PC-3 (cell line): Measurements from ENCODE around the gene DCAF8. TPM values are rescaled to one million over a fixed set of nuclear protein-coding genes. Genes with fewer than 3 reads are reported as not detected.

Experiments used
- ATAC-seq: fragments of 200-7000 bp; cut with Tn5 transposase; 2 replicates; pipeline ENCODE4 v1.9.1; 2020; ENCODE audit warnings: mild to moderate bottlenecking, moderate library complexity
- BruUV-seq: library from RNA; stranded (reverse); fragments of 400-500 nt; replicated peaks from 2 replicates; lab custom pipeline; 2021; lab: Mats Ljungman, UMichigan
- CTCF ChIA-PET: fragments of 300-600 bp; sonication (Branson Sonifier 250); formaldehyde crosslinking; loops from one replicate; lab custom pipeline; 2022; ENCODE audit warnings: antibody characterized with exemption; lab: Charles Lee
- POLR2A ChIA-PET: fragments of 300-600 bp; sonication (Branson Sonifier 250); formaldehyde crosslinking; loops from one replicate; lab custom pipeline; 2022; ENCODE audit warnings: antibody characterized with exemption; ENCODE audit not compliant: unreplicated experiment; lab: Charles Lee
- DNase-seq: peaks from one replicate; pipeline ENCODE4 v3.0.0-alpha.2; 2015
- H2AFZ ChIP-seq: fragments of 300-600 bp; sonication (generic); 2 replicates; pipeline ENCODE4 v1.6.0; 2016; ENCODE audit warnings: antibody characterized with exemption, low read length
- H3F3A ChIP-seq: fragments of 300-600 bp; sonication (generic); one replicate; pipeline ENCODE4 v1.6.0; 2017; ENCODE audit warnings: antibody characterized with exemption, low read length, control low read depth, mild to moderate bottlenecking; ENCODE audit not compliant: unreplicated experiment
- H3K27ac ChIP-seq: fragments of 300-600 bp; sonication (generic); 2 replicates; pipeline ENCODE4 v1.5.1; 2016; ENCODE audit warnings: mild to moderate bottlenecking, low read length
- H3K27me3 ChIP-seq: fragments of 300-600 bp; sonication (generic); 2 replicates; pipeline ENCODE4 v1.6.1; 2016; ENCODE audit warnings: low read length, mixed read lengths
- H3K36me3 ChIP-seq: fragments of 300-600 bp; sonication (generic); 2 replicates; pipeline ENCODE4 v1.6.1; 2016; ENCODE audit warnings: low read depth, mixed run types, low read length, mixed read lengths
- H3K4me1 ChIP-seq: fragments of 300-600 bp; sonication (generic); 2 replicates; pipeline ENCODE4 v1.5.1; 2016; ENCODE audit warnings: low read length; ENCODE audit not compliant: insufficient read depth
- H3K4me2 ChIP-seq: fragments of 300-600 bp; sonication (generic); 2 replicates; pipeline ENCODE4 v1.6.0; 2016; ENCODE audit warnings: low read length
- H3K4me3 ChIP-seq: fragments of 300-600 bp; sonication (generic); 2 replicates; pipeline ENCODE4 v1.5.1; 2016; ENCODE audit warnings: mild to moderate bottlenecking, low read length, mixed read lengths
- H3K79me2 ChIP-seq: fragments of 300-600 bp; sonication (generic); 2 replicates; pipeline ENCODE4 v1.6.1; 2017; ENCODE audit warnings: low read length, mixed read lengths
- H3K9ac ChIP-seq: fragments of 300-600 bp; sonication (generic); 2 replicates; pipeline ENCODE4 v1.6.0; 2016; ENCODE audit warnings: mild to moderate bottlenecking, low read length
- H3K9me2 ChIP-seq: fragments of 300-600 bp; sonication (generic); replicated peaks from 2 replicates; pipeline ENCODE4 v1.6.1; 2016; ENCODE audit warnings: mixed run types, low read length, mixed read lengths
- H3K9me3 ChIP-seq: fragments of 300-600 bp; sonication (generic); 2 replicates; pipeline ENCODE4 v1.6.1; 2016; ENCODE audit warnings: low read length, mixed read lengths
- H4K20me1 ChIP-seq: fragments of 300-600 bp; sonication (generic); 2 replicates; pipeline ENCODE4 v1.6.1; 2016; ENCODE audit warnings: low read length, mixed read lengths
- CTCF ChIP-seq: fragments of 300-600 bp; sonication (generic); conservative IDR thresholded peaks from 2 replicates; pipeline ENCODE4 v1.5.1; 2017; ENCODE audit warnings: antibody characterized with exemption, low read depth, mild to moderate bottlenecking, low read length
- EZH2 ChIP-seq: fragments of 300-600 bp; sonication (generic); IDR thresholded peaks from one replicate; pipeline ENCODE4 v1.6.1; 2017; ENCODE audit warnings: antibody characterized with exemption, mild to moderate bottlenecking, low read length; ENCODE audit not compliant: unreplicated experiment
- EZH2phosphoT487 ChIP-seq: fragments of 300-600 bp; sonication (generic); IDR thresholded peaks from 2 replicates; pipeline ENCODE4 v1.6.1; 2018; ENCODE audit warnings: mild to moderate bottlenecking, antibody characterized with exemption, low read length, borderline replicate concordance
- intact Hi-C: fragments of 100-400 bp; cut with micrococcal nuclease; formaldehyde crosslinking; loops from 2 replicates; pipeline ENCODE4 v1.9.0; 2023
- total RNA-seq: library from RNA; depleted of rRNA; stranded (reverse); fragments of >200 nt; gene quantifications from 2 replicates; pipeline ENCODE4 v1.2.3, GENCODE V29; 2014

The DCAF8 gene
- total RNA-seq, 1 experiment from 2014 or later, result 122 TPM

- no peak overlapping the region for H3K4me3 ChIP-seq
- H3K27me3 ChIP-seq, result no peaks in the 10 kb centered on the region
- intact Hi-C loops, result no loop called here
- no peak for DNase-seq
- H3K79me2 ChIP-seq, result no peaks in the 10 kb centered on the region
- no peak overlapping the region for H3K9ac ChIP-seq
- no peak overlapping the region for H3K27ac ChIP-seq
- H3K4me1 ChIP-seq, result no peaks in the 10 kb centered on the region
- H3K36me3 ChIP-seq, result no peaks in the 10 kb centered on the region
- ChIA-PET CTCF (no interaction called here), POLR2A (no interaction called here)
- TF ChIP-seq CTCF (no peak), EZH2phosphoT487 (no peak)
- no peaks in the 10 kb centered on the region for H3F3A ChIP-seq
- H3K9me2 ChIP-seq, result no peaks in the 10 kb centered on the region
- H4K20me1 ChIP-seq, result no peaks in the 10 kb centered on the region
- no peak overlapping the region for H3K4me2 ChIP-seq
- no peak for ATAC-seq
- H2AFZ ChIP-seq, result no peak overlapping the region
- H3K9me3 ChIP-seq, result no peaks in the 10 kb centered on the region
- no TSS peak for BruUV-seq
Observed at GRCh38 chr1:160271025-160271424, 8.7 kb upstream of the DCAF8 start.

GRCh38 chr1:160267284-160267991 lies 5.1 kb upstream of the DCAF8 start:
- no TSS peak for BruUV-seq
- Histone ChIP-seq H3F3A (no peaks in the 10 kb centered on the region), H3K9me3 (no peaks in the 10 kb centered on the region), H2AFZ (no peak overlapping the region), H3K79me2 (peaks cover 3% of the 10 kb centered on the region; the same call in 1 of the 2 replicates), H3K36me3 (no peaks in the 10 kb centered on the region), H3K27me3 (no peaks in the 10 kb centered on the region), H3K9me2 (no peaks in the 10 kb centered on the region), H3K9ac (no peak overlapping the region), H3K4me1 (peaks cover 7% of the 10 kb centered on the region), H3K27ac (no peak overlapping the region), H3K4me3 (no peak overlapping the region), H3K4me2 (no peak overlapping the region), H4K20me1 (no peaks in the 10 kb centered on the region)
- TF ChIP-seq CTCF (no peak), EZH2 (no peak), EZH2phosphoT487 (no peak)
- POLR2A ChIA-PET, result no interaction called here
- intact Hi-C loops, result no loop called here
- ATAC-seq, result no peak
- no peak for DNase-seq
- CTCF ChIA-PET, result no interaction called here

GRCh38 chr1:160264795-160265307 lies 2.5 kb upstream of the DCAF8 start:
- H3K36me3 ChIP-seq, result peaks cover under 1% of the 10 kb centered on the region; the same call in 1 of the 2 replicates
- no TSS peak for BruUV-seq
- no peak overlapping the region for H3K4me3 ChIP-seq
- no peaks in the 10 kb centered on the region for H3K9me3 ChIP-seq
- H3K9me2 ChIP-seq, result no peaks in the 10 kb centered on the region
- TF ChIP-seq EZH2 (no peak), CTCF (no peak), EZH2phosphoT487 (no peak)
- H3K27me3 ChIP-seq, result no peaks in the 10 kb centered on the region
- no peak overlapping the region for H3K9ac ChIP-seq
- peaks cover 22% of the 10 kb centered on the region for H3K4me1 ChIP-seq
- H3K27ac ChIP-seq, result no peak overlapping the region
- intact Hi-C loops, result no loop called here
- POLR2A ChIA-PET, result no interaction called here
- CTCF ChIA-PET, result no interaction called here
- H2AFZ ChIP-seq, result no peak overlapping the region
- DNase-seq (no peak), ATAC-seq (no peak)
- H3K4me2 ChIP-seq, result no peak overlapping the region
- peaks cover 8% of the 10 kb centered on the region for H3F3A ChIP-seq
- peaks cover 27% of the 10 kb centered on the region for H3K79me2 ChIP-seq
- peaks cover 11% of the 10 kb centered on the region for H4K20me1 ChIP-seq
